PC-9 (cell line): ENCODE results near the gene FAT1.
"Not testable (repeated sequence)": the region's sequence is repeated elsewhere in the genome, so short reads cannot be mapped to it uniquely, and the experiment has no call there.

ENCODE experiments used
- EZH2 ChIP-seq: fragments of 200-600 bp; sonication (generic); IDR thresholded peaks from 2 replicates; pipeline ENCODE4 v1.8.0; 2017; ENCODE audit warnings: antibody characterized with exemption, low read depth
- TF ChIP-seq, protein P1 (sequence below): fragments of 200-600 bp; sonication (generic); conservative IDR thresholded peaks from 2 replicates; pipeline ENCODE4 v1.6.1; 2017; ENCODE audit warnings: mixed run types, antibody characterized with exemption, mild to moderate bottlenecking, moderate library complexity

GRCh38 chr4:186659456-186659855 is 64.2 kb downstream of the FAT1 start:
- TF ChIP-seq EZH2, result not testable (repeated sequence)
- TF ChIP-seq, protein P1, sequence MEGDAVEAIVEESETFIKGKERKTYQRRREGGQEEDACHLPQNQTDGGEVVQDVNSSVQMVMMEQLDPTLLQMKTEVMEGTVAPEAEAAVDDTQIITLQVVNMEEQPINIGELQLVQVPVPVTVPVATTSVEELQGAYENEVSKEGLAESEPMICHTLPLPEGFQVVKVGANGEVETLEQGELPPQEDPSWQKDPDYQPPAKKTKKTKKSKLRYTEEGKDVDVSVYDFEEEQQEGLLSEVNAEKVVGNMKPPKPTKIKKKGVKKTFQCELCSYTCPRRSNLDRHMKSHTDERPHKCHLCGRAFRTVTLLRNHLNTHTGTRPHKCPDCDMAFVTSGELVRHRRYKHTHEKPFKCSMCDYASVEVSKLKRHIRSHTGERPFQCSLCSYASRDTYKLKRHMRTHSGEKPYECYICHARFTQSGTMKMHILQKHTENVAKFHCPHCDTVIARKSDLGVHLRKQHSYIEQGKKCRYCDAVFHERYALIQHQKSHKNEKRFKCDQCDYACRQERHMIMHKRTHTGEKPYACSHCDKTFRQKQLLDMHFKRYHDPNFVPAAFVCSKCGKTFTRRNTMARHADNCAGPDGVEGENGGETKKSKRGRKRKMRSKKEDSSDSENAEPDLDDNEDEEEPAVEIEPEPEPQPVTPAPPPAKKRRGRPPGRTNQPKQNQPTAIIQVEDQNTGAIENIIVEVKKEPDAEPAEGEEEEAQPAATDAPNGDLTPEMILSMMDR, result not testable (repeated sequence)
